GM21619 (cell line): ENCODE measurements around the gene ADPGK.

Experiments
- ATAC-seq: cut with Tn5 transposase; IDR thresholded peaks from one replicate; pipeline ENCODE4 v1.9.1; 2021; ENCODE audit not compliant: unreplicated experiment

The ADPGK gene

DNA sequence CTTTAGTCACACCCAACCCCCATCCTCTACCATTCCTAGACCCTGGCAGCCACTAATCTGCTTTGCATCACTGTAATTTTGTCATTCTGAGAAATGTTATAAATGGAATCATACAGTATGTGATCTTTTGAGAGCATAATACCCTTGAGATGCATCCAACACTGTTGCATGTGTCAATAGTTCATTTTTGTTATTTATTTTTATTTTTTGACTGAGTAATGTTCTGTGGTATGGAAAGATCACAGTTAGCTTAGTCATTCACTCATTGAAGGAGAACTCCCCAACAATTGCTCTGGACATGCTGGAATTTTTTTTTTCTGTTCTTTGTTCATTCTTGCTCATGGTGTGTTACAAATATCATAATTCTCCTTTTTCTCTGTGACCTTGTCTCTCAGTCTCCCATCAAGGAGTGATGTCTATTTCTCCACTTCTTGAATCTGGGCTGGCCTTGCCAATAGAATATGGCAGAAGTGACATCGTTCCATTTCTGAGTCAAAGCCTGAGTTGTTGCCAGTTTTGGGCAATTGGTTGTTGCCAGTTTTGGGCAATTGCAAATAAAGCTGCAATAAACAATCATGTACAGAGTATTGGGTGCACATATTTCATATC, 6.8 kb upstream of the ADPGK start:
- ATAC-seq = no peak

DNA sequence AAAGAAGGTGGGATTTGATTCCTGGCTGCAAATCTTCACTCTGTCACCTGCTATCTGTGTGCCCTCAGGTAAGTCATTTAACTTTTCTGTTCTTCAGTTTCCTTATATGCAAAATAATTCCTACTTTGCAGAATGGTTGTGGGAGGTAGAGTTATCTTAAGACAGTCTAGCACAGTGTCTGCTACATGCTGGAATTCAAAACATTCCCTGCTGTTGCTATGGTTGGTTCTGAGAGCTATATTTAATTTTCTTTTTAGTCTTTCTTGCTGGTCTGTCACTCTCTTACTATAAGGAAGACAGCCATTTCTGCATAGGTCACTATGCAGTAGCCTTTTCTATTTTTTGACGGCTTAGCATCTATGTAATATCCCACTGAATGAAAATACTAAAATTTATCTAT, 4.0 kb upstream of the ADPGK start:
- no peak for ATAC-seq

DNA sequence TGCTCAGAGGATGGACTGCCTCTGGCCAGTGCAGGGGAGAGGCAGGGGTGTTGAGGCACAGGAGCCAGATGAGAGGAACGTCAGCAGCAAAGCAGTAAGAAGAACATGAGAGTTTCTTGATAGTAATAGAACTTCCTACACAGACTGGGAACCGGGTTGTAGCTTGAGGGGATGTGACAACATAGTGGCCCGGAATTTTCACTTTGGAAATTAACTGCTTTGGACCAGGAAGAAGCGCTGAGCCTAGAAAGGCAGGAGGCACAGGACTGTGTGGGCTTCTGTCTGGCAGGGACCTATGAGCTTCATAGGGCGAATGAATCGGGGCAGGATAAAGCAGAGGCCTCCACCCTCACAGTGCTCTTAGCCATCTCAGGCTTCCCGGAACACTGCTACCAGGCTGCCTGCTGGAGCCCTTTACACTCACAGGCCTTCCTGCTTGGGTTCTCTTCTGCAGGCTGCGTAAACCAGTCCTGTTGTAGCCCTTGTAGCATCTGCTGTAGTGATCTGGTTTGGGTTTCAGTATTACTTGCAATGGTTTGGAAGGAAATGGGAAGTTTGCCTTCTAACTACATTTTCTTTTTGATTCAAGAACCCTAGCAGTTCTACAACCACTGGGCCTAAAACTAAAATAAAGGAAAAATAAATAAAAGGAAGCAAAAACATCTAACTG, 3.3 kb upstream of the ADPGK start:
- no peak for ATAC-seq

DNA sequence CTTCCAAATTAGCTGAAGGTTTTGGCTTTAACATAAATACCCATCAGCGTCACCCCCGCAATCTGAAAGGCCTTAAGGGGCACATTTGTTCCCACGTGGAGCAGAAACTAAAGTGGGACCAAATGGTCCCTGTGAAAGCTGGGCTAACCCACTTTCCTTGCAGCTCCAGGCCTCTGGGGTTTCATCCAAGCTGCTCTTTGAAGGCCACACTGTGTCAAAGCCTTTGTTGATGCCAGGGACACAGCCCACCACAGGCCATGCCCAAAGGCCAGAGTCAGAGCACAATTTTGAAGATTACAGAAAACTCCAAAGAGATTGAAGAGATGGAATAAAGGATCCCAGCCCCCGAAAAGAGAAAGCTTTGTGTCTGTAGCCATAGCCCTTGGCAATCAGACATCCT, 2.7 kb upstream of the ADPGK start:
- no peak for ATAC-seq

DNA sequence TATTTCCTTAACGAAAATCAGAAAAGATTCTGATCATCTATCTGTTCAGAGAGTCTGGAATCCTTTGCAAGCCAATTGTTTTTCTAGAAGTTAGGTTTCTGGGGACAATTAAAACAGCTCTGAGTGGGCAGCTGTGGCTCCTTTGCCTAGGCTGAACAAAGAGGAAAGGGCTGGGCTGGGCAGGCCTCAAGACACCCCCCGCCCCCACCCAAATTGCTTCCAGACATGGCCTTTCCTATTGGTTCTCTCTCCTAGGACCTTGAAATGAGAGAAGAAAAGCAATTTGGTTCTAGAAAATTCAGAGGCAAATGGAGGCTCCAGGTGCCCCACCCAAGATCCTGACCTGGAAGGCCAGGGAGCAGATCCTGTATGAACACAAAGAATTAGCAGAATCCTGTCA, 2.3 kb upstream of the ADPGK start:
- ATAC-seq = no peak

DNA sequence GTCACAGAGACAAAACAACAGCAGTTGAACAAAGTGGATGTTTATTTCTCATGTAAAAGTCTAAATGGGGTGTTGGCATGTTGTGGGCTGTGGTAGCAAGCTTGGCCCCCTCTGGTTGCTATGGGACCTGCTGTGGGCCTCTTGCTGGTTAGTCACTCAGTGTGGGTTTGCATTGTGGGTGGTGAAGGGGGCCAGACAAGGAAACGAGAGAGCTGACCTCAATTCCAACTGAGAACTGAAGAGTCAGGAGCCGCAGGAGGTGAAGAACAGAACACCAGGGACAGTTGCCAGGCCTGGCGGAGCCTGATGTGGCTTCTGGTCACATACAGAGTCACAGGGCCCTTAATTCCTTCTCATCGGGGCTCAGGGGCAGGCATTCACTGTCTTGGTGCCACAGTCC, 1.9 kb upstream of the ADPGK start:
- no peak for ATAC-seq

DNA sequence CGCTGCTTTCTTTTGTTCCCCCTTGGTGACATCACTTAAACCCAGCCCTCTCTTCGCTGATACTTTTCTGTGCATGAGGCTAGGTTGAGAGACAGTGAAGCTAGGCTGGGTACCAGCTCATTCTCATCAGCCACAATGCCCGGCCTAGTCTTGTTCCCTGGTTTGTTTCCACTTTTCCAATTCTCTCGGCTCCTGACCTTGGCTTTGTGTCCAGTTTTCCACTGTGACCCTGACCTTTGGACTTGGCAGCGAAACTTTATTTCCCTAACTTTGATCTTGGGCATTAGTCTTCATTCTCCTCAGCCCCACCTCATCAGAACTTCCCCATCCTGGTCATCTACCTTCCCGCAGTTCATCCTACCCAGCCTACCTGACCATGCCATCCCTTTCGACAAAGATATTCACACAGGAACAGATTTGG, 908 bp upstream of the ADPGK start:
- no peak for ATAC-seq

DNA sequence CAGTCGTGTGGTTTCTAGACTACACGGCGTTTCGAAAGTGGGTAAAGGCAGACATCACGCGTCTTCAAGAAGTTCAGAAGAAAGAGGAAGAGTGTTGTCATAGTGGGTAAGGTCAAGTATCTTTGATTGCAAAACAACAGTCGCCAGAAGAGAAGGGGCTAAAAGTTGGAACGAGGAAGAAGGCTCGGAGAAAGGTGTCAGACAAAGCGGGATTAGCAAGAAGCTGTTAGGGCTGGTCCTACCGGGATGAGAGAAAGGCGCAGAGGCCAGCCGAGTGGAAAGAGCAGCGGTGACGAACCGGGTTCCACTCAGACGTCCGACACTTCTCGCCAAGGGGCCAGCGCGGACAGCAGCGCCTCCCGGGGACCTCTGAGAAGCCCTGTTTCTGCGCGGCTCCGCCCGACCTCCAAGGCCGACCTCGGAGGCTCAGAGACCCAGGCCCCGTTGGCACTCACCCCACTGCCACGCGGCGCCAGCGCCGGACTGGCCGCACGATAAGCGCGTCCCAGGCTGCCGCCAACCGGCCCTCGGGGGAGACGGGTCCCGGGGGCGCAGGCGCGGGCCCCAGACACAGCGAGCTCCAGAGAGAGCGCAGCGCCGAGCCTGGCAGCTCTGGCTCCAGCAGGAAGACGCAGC, 436 bp downstream of the ADPGK start:
- ATAC-seq = peak; percentile 23

DNA sequence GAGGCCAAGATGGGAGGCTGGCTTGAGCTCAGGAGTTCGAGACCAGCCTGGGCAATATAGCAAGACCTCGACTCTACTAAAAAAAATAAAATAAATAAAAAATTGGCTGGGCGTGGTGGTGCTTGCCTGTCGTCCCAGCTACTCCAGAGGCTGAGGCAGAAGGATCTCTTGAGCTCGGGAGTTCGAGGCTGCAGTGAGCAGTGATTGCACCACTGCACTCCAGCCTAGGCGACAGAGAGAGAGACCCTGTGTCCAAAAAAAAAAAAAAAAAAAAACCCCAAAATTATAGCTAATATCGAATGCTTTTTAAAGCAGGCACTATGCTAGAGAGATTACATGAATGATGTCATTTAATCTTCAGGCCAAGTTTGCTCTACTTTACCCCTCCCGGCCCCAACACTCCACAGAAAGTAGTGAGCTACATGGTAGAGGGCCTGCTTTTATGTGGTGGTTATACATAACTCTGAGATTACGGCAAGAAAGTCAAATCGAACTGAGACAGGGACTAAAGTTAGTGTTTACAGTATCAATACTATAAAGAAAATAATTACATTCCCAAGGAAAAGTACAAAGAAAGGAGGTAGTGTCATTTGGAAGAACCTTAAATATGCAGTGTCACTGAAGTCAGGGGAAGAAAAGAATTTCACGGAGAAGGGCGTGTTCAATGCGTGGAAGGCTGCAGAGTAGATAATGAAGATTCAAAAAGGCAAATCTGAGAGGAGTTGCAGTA, 1.1 kb downstream of the ADPGK start:
- ATAC-seq = no peak

DNA sequence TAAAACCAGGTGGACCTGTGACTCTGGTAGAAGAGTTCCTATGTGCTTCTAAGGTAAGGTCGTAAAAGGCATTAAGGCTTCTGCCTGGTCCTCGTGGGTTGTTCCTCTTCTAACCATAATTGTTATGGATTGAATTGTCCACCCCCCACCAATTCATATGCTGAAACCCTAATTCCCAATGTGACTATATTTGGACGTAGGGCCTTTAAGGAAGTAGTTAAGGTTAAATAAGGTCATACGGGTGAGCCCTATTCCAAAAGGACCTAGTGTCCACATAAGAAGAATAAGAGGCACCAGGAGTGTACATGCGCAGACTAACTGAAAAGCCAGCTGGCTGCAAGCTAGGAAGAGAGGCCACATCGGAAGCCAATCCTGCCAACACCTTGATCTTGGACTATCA, 1.9 kb downstream of the ADPGK start:
- ATAC-seq = no peak

DNA sequence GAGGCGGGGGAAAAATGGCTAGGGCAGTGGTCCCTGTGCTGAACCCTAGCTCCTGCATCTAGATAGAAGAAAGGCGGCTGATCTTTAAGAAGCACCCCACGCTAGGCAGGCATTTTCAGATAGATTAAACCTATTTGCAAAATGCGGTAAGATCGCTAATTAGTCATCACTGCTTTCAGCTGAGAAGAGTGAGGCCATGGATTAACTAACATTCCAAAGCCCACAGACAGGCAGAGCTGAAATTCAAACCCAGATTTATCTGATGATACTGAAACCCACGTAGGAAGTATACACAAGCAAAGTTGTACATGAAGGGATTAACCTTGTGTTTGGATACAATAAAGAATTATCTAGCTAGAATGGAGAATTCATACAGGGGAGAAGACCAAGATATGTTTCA, 4.8 kb downstream of the ADPGK start:
- ATAC-seq = no peak

DNA sequence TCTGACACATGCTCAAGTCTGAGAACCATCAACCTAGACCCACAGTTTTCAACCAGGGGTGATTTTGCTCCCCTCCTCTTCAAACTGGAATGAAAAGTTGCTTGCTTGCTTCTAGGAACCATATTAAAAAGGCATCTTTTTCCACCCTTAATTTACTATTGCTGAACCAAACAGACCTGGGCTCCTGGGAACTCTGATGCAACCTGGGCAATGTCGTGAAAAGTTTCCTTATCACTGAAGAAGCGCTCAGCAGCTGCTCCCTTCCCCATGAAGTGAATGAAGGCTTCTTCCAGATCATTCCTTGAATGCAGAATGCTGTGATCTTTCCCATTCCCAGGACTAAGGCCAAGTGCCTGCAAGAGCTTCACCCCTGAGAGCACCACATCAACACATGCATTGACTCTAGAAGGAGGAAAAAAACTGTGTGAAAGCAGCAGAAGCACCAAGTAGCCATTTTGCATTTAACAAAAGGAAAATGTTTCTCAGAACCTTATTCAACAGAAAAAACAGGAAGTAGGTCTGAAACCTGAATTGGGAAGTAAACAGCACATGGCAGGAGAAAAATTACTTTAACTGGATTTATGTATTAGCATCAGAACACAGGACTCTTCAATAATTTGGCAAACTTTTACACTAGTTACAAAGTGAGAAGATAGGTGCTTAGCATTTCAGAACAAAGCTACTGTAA, 8.7 kb downstream of the ADPGK start:
- ATAC-seq = no peak

DNA sequence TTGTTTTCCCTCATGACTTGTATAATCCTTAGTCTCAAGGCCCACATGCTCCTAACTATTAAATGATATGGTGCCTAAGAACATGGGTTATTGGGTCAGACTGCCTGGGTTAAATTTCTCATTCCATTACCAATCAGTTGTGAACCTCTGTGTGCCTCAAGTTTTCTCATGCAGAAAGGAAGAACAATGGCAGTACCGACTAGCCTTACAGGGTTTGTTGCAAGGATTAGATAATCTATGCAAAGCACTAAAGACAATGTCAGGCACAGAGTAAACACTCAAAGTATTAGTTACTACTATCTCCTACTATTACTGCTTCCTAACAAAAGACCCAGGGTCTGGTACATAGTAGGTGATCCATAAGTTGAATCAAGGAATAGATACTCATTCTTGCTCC, 12.2 kb downstream of the ADPGK start:
- ATAC-seq = no peak

DNA sequence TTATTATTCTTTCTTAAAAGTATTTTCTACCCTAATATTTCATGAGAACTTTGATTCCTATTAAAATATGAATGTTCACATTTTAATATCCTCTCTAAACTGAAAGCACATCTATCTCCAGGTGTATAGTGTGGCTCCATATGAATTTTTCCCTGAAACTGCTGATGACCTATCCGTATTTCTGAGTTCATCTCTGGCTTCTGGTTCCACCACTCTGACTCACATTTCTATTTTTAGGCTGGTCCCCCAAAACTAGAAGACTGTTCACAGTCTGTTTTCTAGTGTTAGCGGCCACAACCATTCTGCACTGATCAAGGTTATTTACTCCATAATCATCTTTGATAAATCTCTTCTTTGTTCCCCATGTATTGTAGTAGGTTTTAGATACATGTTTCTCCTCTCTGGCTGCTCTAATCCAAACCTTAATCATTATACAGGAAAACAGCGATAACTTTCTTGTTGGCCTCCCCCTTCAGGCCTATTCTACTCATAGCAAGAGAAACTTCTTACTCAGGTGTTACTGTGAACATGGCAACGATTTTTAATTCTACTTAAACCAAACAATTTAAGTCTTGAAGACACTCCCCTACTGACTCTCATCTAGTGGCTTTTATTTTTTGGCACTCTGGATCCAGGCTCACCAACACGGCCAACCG, 12.8 kb downstream of the ADPGK start:
- ATAC-seq = no peak

DNA sequence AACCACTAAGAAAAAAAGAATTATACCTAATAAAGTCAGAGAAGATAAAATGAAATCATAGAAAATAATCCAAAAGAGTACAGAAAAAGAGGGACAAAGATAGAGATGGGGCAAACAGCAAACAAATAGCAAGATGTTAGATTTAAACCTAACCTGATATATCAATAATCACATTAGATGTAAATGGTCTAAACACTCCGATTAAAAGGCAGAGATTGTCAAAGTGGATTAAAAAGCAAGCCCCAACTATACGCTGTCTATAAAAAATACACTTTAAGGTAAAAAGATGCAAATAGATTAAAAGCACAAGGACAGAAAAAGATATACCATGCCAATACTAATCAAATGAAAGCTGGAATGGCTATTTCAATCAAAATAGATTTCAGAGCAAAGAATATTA, 16.8 kb downstream of the ADPGK start:
- ATAC-seq = no peak

DNA sequence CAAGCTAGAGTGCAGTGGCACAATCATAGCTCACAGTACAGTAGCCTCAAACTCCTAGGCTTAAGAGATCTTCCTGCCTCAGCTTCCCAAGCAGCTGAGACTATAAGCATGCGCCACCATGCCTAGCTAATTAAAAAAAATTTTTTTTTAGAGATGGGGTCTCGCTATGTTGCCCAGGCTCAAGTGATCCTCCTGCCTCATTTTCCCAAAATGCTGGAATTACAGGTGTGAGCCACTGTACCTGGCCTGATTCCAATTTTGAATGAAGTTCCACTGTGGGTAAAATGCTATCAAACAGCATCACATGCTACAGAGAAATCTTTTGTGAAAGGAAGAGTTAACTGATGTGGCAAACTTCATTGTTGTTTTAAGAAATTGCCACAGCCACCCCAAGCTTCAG, 17.5 kb downstream of the ADPGK start:
- ATAC-seq = no peak

DNA sequence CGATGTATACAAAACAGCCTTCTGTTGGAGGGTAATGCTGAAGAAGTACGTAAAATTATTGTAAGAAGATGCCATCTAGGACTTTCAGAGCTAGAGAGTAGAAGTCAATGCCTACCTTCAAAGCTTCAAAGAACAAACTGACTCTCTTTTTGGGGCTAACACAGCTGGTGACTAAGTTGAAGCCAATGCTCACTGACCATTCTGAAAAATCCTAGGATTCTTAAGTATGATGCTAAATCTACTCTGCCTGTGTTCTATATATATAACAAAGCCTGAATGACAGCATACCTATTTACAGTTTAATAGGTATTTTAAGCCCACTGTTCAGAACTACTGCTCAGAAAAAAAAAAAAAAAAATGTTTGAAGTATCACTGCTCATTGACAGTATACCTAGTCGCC, 18.9 kb downstream of the ADPGK start:
- ATAC-seq = no peak

DNA sequence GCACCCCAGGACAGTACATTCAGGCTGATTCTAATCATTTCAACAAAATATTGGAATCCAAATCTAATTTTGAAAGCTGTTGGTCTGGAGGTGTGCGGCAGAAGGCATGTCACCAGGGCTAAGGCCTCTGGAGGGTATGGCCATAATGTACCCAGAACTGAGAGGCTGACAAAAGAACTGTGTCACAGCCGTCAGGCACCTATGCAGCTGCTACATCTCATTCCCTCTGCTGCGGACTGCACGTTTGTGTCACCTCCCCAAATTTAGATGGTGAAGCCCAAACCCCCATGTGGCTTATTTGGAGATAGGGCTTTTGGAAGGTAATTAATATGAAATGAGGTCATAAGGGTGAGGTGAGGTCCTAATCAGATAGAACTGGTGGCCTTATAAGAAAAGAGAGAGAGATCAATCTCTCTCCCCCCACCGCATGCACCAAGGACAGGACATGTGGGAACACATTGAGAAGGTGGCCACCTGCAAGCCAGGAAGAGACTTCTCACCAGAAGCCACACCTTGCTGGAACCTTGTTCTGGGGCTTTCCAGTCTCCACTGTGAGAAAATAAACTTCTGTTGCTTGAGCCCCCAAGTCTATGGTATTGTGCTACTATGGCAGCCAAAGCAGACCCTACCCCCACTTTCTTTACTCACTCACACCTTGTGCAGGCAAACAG, 22.8 kb downstream of the ADPGK start:
- ATAC-seq = no peak

DNA sequence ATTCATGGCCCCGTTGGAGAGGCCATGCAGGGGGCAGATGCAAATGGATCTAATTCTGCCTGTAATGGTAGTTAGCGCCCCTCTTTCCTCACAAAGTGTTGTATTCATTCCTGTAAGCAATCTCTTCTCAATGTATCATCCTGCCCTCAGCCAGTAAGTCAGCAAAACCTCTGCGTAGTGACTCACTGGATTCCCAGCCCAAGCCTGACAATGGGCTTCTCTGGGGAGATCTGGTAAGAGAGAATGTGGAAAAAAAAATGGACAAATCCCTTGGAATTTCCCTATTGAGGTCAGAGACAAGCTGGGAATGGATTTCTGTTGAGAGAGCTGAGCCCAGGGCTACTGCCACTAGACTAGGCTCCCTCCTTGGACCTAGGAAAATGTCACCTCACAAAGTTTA, 25.4 kb downstream of the ADPGK start:
- no peak for ATAC-seq

DNA sequence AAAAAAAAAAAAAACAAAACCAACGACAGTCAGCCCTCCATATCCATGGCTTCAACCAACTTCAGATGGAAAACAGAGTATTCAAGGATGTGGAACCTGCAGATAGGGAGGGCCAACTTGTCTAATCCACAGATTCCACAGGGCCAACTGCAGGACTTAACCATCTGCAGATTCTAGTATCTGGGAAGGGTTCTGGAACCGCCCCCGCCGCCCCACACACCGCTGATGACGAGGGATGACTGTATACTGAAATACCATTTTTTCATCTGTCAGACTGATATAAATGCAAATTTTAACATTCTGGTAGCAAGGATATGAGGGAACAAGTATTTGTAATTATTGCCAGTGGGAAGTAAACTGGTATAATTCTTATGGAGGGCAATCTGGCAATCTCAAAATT, 29.5 kb downstream of the ADPGK start:
- ATAC-seq = no peak
